Testis (tissue), 3 donors: ENCODE data around the gene SETD3. TPM values are rescaled to one million over a fixed set of nuclear protein-coding genes. Genes with fewer than 3 reads are reported as not detected.

Experiments
- DNase-seq: peaks from one replicate; pipeline ENCODE4 v3.0.0-alpha.2; 2019
- H3K27ac ChIP-seq, 2 donors: fragments of 200-600 bp; sonication (generic); one replicate each; pipeline ENCODE4 v1.5.1; 2019
- H3K27me3 ChIP-seq: fragments of 200-600 bp; sonication (generic); one replicate; pipeline ENCODE4 v1.5.1; 2019
- H3K36me3 ChIP-seq: fragments of 200-600 bp; sonication (generic); one replicate; pipeline ENCODE4 v1.5.1; 2017; ENCODE audit warnings: low read depth; ENCODE audit errors: missing control alignments
- H3K4me1 ChIP-seq: fragments of 200-600 bp; sonication (generic); one replicate; pipeline ENCODE4 v1.5.1; 2019
- H3K4me3 ChIP-seq, 2 donors: fragments of 200-600 bp; sonication (generic); one replicate each; pipeline ENCODE4 v1.5.1; 2017 to 2019
- H3K9me3 ChIP-seq: fragments of 200-600 bp; sonication (generic); one replicate; pipeline ENCODE4 v1.5.1; 2017
- CTCF ChIP-seq, 3 experiments: fragments of 450-650 bp in 2 of 3; fragments of 200-600 bp in 1 of 3; sonication (generic) in 1 of 3; IDR thresholded peaks; one replicate each; pipeline ENCODE4 v1.5.1; 2016 to 2019; ENCODE audit warnings: antibody characterized with exemption in 3 of 3, mild to moderate bottlenecking in 2 of 3, moderate library complexity in 1 of 3
- POLR2A ChIP-seq: fragments of 450-650 bp; IDR thresholded peaks from one replicate; pipeline ENCODE4 v1.6.1; 2017; ENCODE audit warnings: antibody characterized with exemption, mild to moderate bottlenecking, moderate library complexity
- WGBS, 2 donors: methylation state at CpG; one replicate each; pipeline ENCODE4 v1.1.5; 2018; 5-methylcytosine and 5-hydroxymethylcytosine counted together
- intact Hi-C: fragments of 100-400 bp; cut with DNase I; formaldehyde crosslinking; loops from one replicate; pipeline ENCODE4 v1.15.1; 2023; ENCODE audit warnings: low total_unique reads
- polyA plus RNA-seq: library from polyadenylated mRNA; stranded (reverse); fragments of 350-450 nt; fragmentation: Illumina TruSeq; extraction: RNeasy Lipid Tissue Mini Kit (QIAGEN cat#74804); gene quantifications from one replicate; pipeline ENCODE4 v1.2.3, GENCODE V29; 2014; ENCODE audit warnings: low read depth, low replicate concordance; ENCODE audit not compliant: insufficient read depth
- total RNA-seq, 2 donors: library from RNA; depleted of rRNA; stranded (reverse); fragments of >200 nt; gene quantifications; one replicate each; pipeline ENCODE4 v1.2.3, GENCODE V29; 2016

SETD3 gene
- total and polyA plus RNA-seq, 3 donors from 2014 or later, result 135 to 186 (median 160) TPM

GRCh38 chr14:99408286-99408970, 72.2 kb downstream of the SETD3 start:
- Histone ChIP-seq H3K36me3 (no peaks in the 10 kb centered on the region), H3K9me3 (no peaks in the 10 kb centered on the region), H3K4me3 (no peak overlapping the region), H3K27me3 (no peaks in the 10 kb centered on the region), H3K27ac (no peak overlapping the region), H3K4me1 (no peaks in the 10 kb centered on the region)
- DNase-seq, result no peak
- TF ChIP-seq POLR2A, result no peak
- no peak for TF ChIP-seq CTCF (IDR thresholded peaks at IDR 0.05)
- intact Hi-C loops, result no loop called here
- WGBS, 2 donors, result 87 to 90% methylated on average over 8 of the region's 8 CpGs

GRCh38 chr14:99407416-99407815, 73.2 kb downstream of the SETD3 start:
- no peak overlapping the region for H3K27ac ChIP-seq
- TF ChIP-seq POLR2A, result no peak
- no peak for TF ChIP-seq CTCF (IDR thresholded peaks at IDR 0.05)
- H3K9me3 ChIP-seq, result no peaks in the 10 kb centered on the region
- H3K4me1 ChIP-seq, result no peaks in the 10 kb centered on the region
- no peak overlapping the region for H3K4me3 ChIP-seq
- 93 to 94% methylated on average over 11 of the region's 11 CpGs for WGBS, 2 donors
- DNase-seq, result no peak
- no peaks in the 10 kb centered on the region for H3K27me3 ChIP-seq
- H3K36me3 ChIP-seq, result no peaks in the 10 kb centered on the region
- intact Hi-C loops, result no loop called here

GRCh38 chr14:99402950-99403349, 77.7 kb downstream of the SETD3 start:
- no peaks in the 10 kb centered on the region for H3K36me3 ChIP-seq
- no peak for TF ChIP-seq CTCF (IDR thresholded peaks at IDR 0.05)
- TF ChIP-seq POLR2A, result no peak

GRCh38 chr14:99402285-99402648, 78.4 kb downstream of the SETD3 start:
- no peaks in the 10 kb centered on the region for H3K27me3 ChIP-seq
- H3K27ac ChIP-seq, result no peak overlapping the region
- H3K9me3 ChIP-seq, result no peaks in the 10 kb centered on the region
- H3K36me3 ChIP-seq, result no peaks in the 10 kb centered on the region
- intact Hi-C loops, result no loop called here
- no peaks in the 10 kb centered on the region for H3K4me1 ChIP-seq
- DNase-seq, result no peak
- 61 to 63% methylated on average over 4 of the region's 4 CpGs for WGBS, 2 donors
- no peak for TF ChIP-seq POLR2A
- no peak for TF ChIP-seq CTCF (IDR thresholded peaks at IDR 0.05)
- no peak overlapping the region for H3K4me3 ChIP-seq

More at GRCh38 chr14:99402950-99403349, 77.7 kb downstream of the SETD3 start:
- Histone ChIP-seq H3K9me3 (no peaks in the 10 kb centered on the region), H3K27ac (no peak overlapping the region), H3K4me3 (no peak overlapping the region), H3K27me3 (no peaks in the 10 kb centered on the region), H3K4me1 (no peaks in the 10 kb centered on the region)
- intact Hi-C loops, result no loop called here
- 91 to 95% methylated on average over 10 of the region's 10 CpGs for WGBS, 2 donors
- no peak for DNase-seq
